ENCODE results near the gene TAOK2.

DNA sequence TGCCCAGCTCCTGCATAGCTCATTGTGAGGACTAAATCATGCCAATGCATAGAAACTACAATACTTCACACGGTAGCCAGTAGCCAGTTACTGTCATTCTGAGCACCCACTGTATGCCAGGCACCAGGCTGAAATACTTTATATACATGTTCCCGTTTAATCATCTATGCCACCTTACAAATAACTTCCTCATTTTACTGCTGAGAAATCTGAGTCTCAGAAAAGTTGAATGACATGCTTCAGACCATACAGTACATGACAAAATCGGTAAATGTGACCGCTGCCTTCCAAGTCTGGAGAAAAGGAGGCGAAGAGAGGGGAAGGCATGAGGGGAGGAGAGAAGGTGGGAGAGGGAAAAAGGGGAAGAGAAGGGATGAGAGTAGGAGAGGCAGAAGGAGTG lies 66.6 kb downstream of the TAOK2 start:
- TF ChIP-seq, protein P1, sequence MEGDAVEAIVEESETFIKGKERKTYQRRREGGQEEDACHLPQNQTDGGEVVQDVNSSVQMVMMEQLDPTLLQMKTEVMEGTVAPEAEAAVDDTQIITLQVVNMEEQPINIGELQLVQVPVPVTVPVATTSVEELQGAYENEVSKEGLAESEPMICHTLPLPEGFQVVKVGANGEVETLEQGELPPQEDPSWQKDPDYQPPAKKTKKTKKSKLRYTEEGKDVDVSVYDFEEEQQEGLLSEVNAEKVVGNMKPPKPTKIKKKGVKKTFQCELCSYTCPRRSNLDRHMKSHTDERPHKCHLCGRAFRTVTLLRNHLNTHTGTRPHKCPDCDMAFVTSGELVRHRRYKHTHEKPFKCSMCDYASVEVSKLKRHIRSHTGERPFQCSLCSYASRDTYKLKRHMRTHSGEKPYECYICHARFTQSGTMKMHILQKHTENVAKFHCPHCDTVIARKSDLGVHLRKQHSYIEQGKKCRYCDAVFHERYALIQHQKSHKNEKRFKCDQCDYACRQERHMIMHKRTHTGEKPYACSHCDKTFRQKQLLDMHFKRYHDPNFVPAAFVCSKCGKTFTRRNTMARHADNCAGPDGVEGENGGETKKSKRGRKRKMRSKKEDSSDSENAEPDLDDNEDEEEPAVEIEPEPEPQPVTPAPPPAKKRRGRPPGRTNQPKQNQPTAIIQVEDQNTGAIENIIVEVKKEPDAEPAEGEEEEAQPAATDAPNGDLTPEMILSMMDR (CRISPR knock-in tag; IDR thresholded peaks at IDR 0.05): no peak
- TF ChIP-seq, protein P2, sequence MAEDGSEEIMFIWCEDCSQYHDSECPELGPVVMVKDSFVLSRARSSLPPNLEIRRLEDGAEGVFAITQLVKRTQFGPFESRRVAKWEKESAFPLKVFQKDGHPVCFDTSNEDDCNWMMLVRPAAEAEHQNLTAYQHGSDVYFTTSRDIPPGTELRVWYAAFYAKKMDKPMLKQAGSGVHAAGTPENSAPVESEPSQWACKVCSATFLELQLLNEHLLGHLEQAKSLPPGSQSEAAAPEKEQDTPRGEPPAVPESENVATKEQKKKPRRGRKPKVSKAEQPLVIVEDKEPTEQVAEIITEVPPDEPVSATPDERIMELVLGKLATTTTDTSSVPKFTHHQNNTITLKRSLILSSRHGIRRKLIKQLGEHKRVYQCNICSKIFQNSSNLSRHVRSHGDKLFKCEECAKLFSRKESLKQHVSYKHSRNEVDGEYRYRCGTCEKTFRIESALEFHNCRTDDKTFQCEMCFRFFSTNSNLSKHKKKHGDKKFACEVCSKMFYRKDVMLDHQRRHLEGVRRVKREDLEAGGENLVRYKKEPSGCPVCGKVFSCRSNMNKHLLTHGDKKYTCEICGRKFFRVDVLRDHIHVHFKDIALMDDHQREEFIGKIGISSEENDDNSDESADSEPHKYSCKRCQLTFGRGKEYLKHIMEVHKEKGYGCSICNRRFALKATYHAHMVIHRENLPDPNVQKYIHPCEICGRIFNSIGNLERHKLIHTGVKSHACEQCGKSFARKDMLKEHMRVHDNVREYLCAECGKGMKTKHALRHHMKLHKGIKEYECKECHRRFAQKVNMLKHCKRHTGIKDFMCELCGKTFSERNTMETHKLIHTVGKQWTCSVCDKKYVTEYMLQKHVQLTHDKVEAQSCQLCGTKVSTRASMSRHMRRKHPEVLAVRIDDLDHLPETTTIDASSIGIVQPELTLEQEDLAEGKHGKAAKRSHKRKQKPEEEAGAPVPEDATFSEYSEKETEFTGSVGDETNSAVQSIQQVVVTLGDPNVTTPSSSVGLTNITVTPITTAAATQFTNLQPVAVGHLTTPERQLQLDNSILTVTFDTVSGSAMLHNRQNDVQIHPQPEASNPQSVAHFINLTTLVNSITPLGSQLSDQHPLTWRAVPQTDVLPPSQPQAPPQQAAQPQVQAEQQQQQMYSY (CRISPR knock-in tag; IDR thresholded peaks at IDR 0.05): no peak
- TF ChIP-seq CBFB (CRISPR knock-in tag; IDR thresholded peaks at IDR 0.05) (no peak), CCDC6 (CRISPR knock-in tag; IDR thresholded peaks at IDR 0.05) (no peak), CEBPB (IDR thresholded peaks at IDR 0.05; ENCODE audit: borderline replicate concordance, low read depth, low read length) (no peak), SMAD1 (CRISPR knock-in tag; IDR thresholded peaks at IDR 0.05; ENCODE audit: borderline replicate concordance, low read depth) (no peak)

Data from HepG2 (cell line).